Kidney (tissue), 14 donors: ENCODE data around the gene USP6. TPM values are rescaled to one million over a fixed set of nuclear protein-coding genes. Genes with fewer than 3 reads are reported as not detected.
"Not testable (repeated sequence)": the region's sequence is repeated elsewhere in the genome, so short reads cannot be mapped to it uniquely, and the experiment has no call there.

Experiments
- DNase-seq, 5 donors: peaks; one replicate each; pipeline ENCODE4 v3.0.0-alpha.2; 2013 to 2020
- FAIRE-seq: peaks from 2 replicates; lab custom pipeline; 2012; peaks lifted over from hg19 to GRCh38; lab: Jason Lieb, UNC
- H3K27ac ChIP-seq, 2 donors: one replicate each; pipeline ENCODE4 v1.7.0; 2013; ENCODE audit warnings: low read depth in 2 of 2, low read length in 2 of 2, inconsistent platforms in 1 of 2
- H3K27me3 ChIP-seq: one replicate; pipeline ENCODE4 v1.7.1; 2013; ENCODE audit warnings: low read length, inconsistent platforms; ENCODE audit not compliant: control insufficient read depth, insufficient read depth
- H3K36me3 ChIP-seq, 3 donors: one replicate each; pipeline versions ENCODE4 v1.7.0 to v1.7.1; 2013; ENCODE audit warnings: low read length in 3 of 3, control low read depth in 1 of 3, inconsistent platforms in 1 of 3; ENCODE audit not compliant: insufficient read depth in 3 of 3, control insufficient read depth in 2 of 3
- H3K4me1 ChIP-seq, 3 donors: one replicate each; pipeline versions ENCODE4 v1.7.0 to v1.7.1; 2013; ENCODE audit warnings: low read length in 3 of 3, inconsistent platforms in 1 of 3, low read depth in 1 of 3; ENCODE audit not compliant: control insufficient read depth in 2 of 3, insufficient read depth in 2 of 3
- H3K4me3 ChIP-seq, 3 donors: one replicate each; pipeline versions ENCODE4 v1.7.0 to v1.8.1; 2013; ENCODE audit warnings: low read length in 3 of 3, control low read depth in 1 of 3, inconsistent platforms in 1 of 3
- H3K9ac ChIP-seq, 3 donors: one replicate each; pipeline versions ENCODE4 v1.7.0 to v1.7.1; 2013; ENCODE audit warnings: low read length in 3 of 3, control low read depth in 1 of 3, inconsistent platforms in 1 of 3
- H3K9me3 ChIP-seq, 3 donors: one replicate each; pipeline versions ENCODE4 v1.7.0 to v1.7.1; 2013; ENCODE audit warnings: low read length in 3 of 3, control low read depth in 1 of 3, inconsistent platforms in 1 of 3; ENCODE audit not compliant: control insufficient read depth in 2 of 3, insufficient read depth in 1 of 3
- CTCF ChIP-seq: IDR thresholded peaks from 3 replicates; pipeline ENCODE4 v1.5.1; 2012; ENCODE audit warnings: mild to moderate bottlenecking, moderate library complexity, borderline replicate concordance; ENCODE audit not compliant: insufficient read depth; ENCODE audit errors: extremely low read depth
- intact Hi-C: fragments of 100-400 bp; cut with DNase I; formaldehyde crosslinking; loops from one replicate; pipeline ENCODE4 v1.11.1; 2022
- polyA plus RNA-seq: library from polyadenylated mRNA; stranded (reverse); fragments of 350-450 nt; fragmentation: Illumina TruSeq; extraction: RNeasy Lipid Tissue Mini Kit (QIAGEN cat#74804); gene quantifications from one replicate; pipeline ENCODE4 v1.2.3, GENCODE V29; 2014; ENCODE audit warnings: low read depth, low replicate concordance; ENCODE audit not compliant: insufficient read depth
- total RNA-seq: library from RNA; stranded (reverse); fragmentation: NEBNext Ultra II Directional; extraction: Animal tissue kit (Norgen Biotek cat#: 25700); gene quantifications from one replicate; pipeline ENCODE4 v1.2.1, GENCODE V29; 2021
- donor health status: control.
- donor health status: control.
- donor health status: control.
- donor health status: control.
- donor health status: control.
- donor health status: DM: yes; HTN: yes; CAD: no.
- donor health status: Normal renal cell carcinoma (clear cell type).

The USP6 gene
- total and polyA plus RNA-seq, 2 donors from 2014 or later: 0.06 to 0.19 TPM

- no peak for FAIRE-seq
- no peak overlapping the region for H3K27ac ChIP-seq
- H3K27me3 ChIP-seq: no peaks in the 10 kb centered on the region
- intact Hi-C loops: no loop called here
- no peaks in the 10 kb centered on the region for H3K36me3 ChIP-seq
- H3K9me3 ChIP-seq: no peaks in the 10 kb centered on the region
- H3K4me1 ChIP-seq: no peaks in the 10 kb centered on the region
- no peak overlapping the region for H3K4me3 ChIP-seq
- TF ChIP-seq CTCF: no peak
- peak in 1 of 5 donors; percentile 24 for DNase-seq
- no peak overlapping the region for H3K9ac ChIP-seq
Measured at GRCh38 chr17:5138616-5139457, 23.0 kb downstream of the USP6 start.

- FAIRE-seq (no peak), DNase-seq (peak in 1 of 5 donors; percentile 13)
- H3K4me1 ChIP-seq: no peaks in the 10 kb centered on the region
- H3K4me3 ChIP-seq: no peak overlapping the region
- H3K36me3 ChIP-seq: no peaks in the 10 kb centered on the region
- H3K27ac ChIP-seq: no peak overlapping the region
- no peaks in the 10 kb centered on the region for H3K27me3 ChIP-seq
- intact Hi-C loops: no loop called here
- TF ChIP-seq CTCF: no peak
- H3K9ac ChIP-seq: no peak overlapping the region
- H3K9me3 ChIP-seq: no peaks in the 10 kb centered on the region
Measured at GRCh38 chr17:5139458-5139732, 23.6 kb downstream of the USP6 start.

- H3K4me3 ChIP-seq, H3K9me3 ChIP-seq, H3K9ac ChIP-seq, H3K27ac ChIP-seq, FAIRE-seq, DNase-seq, intact Hi-C loops, H3K36me3 ChIP-seq, H3K4me1 ChIP-seq, H3K27me3 ChIP-seq: not testable (repeated sequence)
Measured at GRCh38 chr17:5142877-5143276, 27.0 kb downstream of the USP6 start.

- H3K9me3 ChIP-seq, H3K4me1 ChIP-seq, intact Hi-C loops, H3K27ac ChIP-seq, H3K9ac ChIP-seq, H3K4me3 ChIP-seq, H3K27me3 ChIP-seq, DNase-seq, FAIRE-seq, H3K36me3 ChIP-seq: not testable (repeated sequence)
Measured at GRCh38 chr17:5146122-5146521, 30.3 kb downstream of the USP6 start.

- FAIRE-seq, H3K9me3 ChIP-seq, DNase-seq, intact Hi-C loops, H3K4me3 ChIP-seq, H3K27me3 ChIP-seq, H3K4me1 ChIP-seq, H3K9ac ChIP-seq, H3K27ac ChIP-seq, H3K36me3 ChIP-seq: not testable (repeated sequence)
Measured at GRCh38 chr17:5160702-5161101, 44.9 kb downstream of the USP6 start.

GRCh38 chr17:5161793-5162192 is 46.0 kb downstream of the USP6 start:
- H3K4me3 ChIP-seq, H3K4me1 ChIP-seq, H3K9ac ChIP-seq, intact Hi-C loops, H3K27me3 ChIP-seq, H3K27ac ChIP-seq, H3K9me3 ChIP-seq, DNase-seq, H3K36me3 ChIP-seq, FAIRE-seq: not testable (repeated sequence)
